Stomach (tissue), 4 donors: ENCODE results near the gene NDUFB6.

Experiments
- POLR2A ChIP-seq, 4 donors: fragments of 450-650 bp; IDR thresholded peaks; one replicate each; pipeline ENCODE4 v1.6.1; 2016; ENCODE audit warnings: antibody characterized with exemption in 4 of 4, control low read depth in 2 of 4, mild to moderate bottlenecking in 1 of 4, moderate library complexity in 1 of 4
- TF ChIP-seq, protein P1 (sequence below), 7 experiments: fragments of 450-650 bp in 4 of 7; fragments of 200-600 bp in 3 of 7; sonication (generic) in 3 of 7; IDR thresholded peaks; one replicate each; pipeline ENCODE4 v1.5.1; 2016 to 2019; ENCODE audit warnings: antibody characterized with exemption in 7 of 7, control low read depth in 2 of 7, mild to moderate bottlenecking in 1 of 7

DNA sequence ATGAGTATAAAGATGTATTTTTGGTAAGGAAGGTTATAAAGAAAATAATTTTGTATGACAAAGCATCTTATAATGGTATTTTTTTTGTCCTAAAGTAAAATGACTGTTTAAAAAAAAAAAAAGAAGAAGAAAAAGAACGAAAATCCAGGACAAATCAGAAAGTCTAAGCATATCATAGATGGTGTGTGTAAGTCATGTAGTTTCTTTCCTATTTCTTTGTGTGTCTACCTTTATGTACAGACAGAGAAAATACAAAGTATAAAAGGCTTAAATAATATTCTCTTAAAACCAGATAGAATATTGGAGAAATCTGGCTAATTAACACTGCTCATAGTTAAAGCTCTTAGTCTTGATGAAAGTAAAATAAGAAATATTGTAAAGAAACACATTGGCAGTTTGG, 54.7 kb downstream of the NDUFB6 start:
- TF ChIP-seq, protein P1, sequence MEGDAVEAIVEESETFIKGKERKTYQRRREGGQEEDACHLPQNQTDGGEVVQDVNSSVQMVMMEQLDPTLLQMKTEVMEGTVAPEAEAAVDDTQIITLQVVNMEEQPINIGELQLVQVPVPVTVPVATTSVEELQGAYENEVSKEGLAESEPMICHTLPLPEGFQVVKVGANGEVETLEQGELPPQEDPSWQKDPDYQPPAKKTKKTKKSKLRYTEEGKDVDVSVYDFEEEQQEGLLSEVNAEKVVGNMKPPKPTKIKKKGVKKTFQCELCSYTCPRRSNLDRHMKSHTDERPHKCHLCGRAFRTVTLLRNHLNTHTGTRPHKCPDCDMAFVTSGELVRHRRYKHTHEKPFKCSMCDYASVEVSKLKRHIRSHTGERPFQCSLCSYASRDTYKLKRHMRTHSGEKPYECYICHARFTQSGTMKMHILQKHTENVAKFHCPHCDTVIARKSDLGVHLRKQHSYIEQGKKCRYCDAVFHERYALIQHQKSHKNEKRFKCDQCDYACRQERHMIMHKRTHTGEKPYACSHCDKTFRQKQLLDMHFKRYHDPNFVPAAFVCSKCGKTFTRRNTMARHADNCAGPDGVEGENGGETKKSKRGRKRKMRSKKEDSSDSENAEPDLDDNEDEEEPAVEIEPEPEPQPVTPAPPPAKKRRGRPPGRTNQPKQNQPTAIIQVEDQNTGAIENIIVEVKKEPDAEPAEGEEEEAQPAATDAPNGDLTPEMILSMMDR (IDR thresholded peaks at IDR 0.05): no peak
- no peak for TF ChIP-seq POLR2A (IDR thresholded peaks at IDR 0.05)
